Measurements from ENCODE around the gene TMEM161B. TPM values are rescaled to one million over a fixed set of nuclear protein-coding genes. Genes with fewer than 3 reads are reported as not detected.
"Not testable (repeated sequence)": the region's sequence is repeated elsewhere in the genome, so short reads cannot be mapped to it uniquely, and the experiment has no call there.

The TMEM161B gene
- total RNA-seq, 1 donor from 2014 or later = 9.6 TPM

GRCh38 chr5:88276378-88276777 is 7.7 kb upstream of the TMEM161B start:
- peaks cover 3% of the 10 kb centered on the region for H3K4me1 Mint-ChIP-seq (ENCODE audit: low read depth)
- H3K9me3 Mint-ChIP-seq (ENCODE audit: low read depth) = no peaks in the 10 kb centered on the region
- H3K4me3 Mint-ChIP-seq (ENCODE audit: unreplicated experiment) = no peak overlapping the region
- peaks cover 6% of the 10 kb centered on the region for H3K36me3 Mint-ChIP-seq (ENCODE audit: low read depth)
- no peaks in the 10 kb centered on the region for H3K27me3 Mint-ChIP-seq (ENCODE audit: low read depth)
- no peak for DNase-seq (ENCODE audit: low spot score)
- TF ChIP-seq CTCF (IDR thresholded peaks at IDR 0.05) = no peak
- H3K27ac Mint-ChIP-seq (ENCODE audit: unreplicated experiment) = no peak overlapping the region

GRCh38 chr5:88275581-88275980 is 6.9 kb upstream of the TMEM161B start:
- no peak for DNase-seq (ENCODE audit: low spot score)
- H3K4me3 Mint-ChIP-seq (ENCODE audit: unreplicated experiment) = no peak overlapping the region
- no peak for TF ChIP-seq CTCF (IDR thresholded peaks at IDR 0.05)
- H3K4me1 Mint-ChIP-seq (ENCODE audit: low read depth) = peaks cover 7% of the 10 kb centered on the region
- H3K27me3 Mint-ChIP-seq (ENCODE audit: low read depth) = no peaks in the 10 kb centered on the region
- H3K27ac Mint-ChIP-seq (ENCODE audit: unreplicated experiment) = no peak overlapping the region
- no peaks in the 10 kb centered on the region for H3K9me3 Mint-ChIP-seq (ENCODE audit: low read depth)
- peaks cover 7% of the 10 kb centered on the region for H3K36me3 Mint-ChIP-seq (ENCODE audit: low read depth)

- Mint-ChIP-seq H3K27ac (ENCODE audit: unreplicated experiment) (peak overlapping the region; percentile 39), H3K4me3 (ENCODE audit: unreplicated experiment) (peak overlapping the region; percentile 99), H3K9me3 (ENCODE audit: low read depth) (peaks cover 5% of the 10 kb centered on the region), H3K36me3 (ENCODE audit: low read depth) (peaks cover 6% of the 10 kb centered on the region), H3K27me3 (ENCODE audit: low read depth) (no peaks in the 10 kb centered on the region), H3K4me1 (ENCODE audit: low read depth) (peaks cover 34% of the 10 kb centered on the region)
- no peak for DNase-seq (ENCODE audit: low spot score)
- no peak for TF ChIP-seq CTCF (IDR thresholded peaks at IDR 0.05)
Measured at GRCh38 chr5:88269222-88269771, 652 bp upstream of the TMEM161B start.

- not testable (repeated sequence) for H3K27me3 Mint-ChIP-seq (ENCODE audit: low read depth); H3K4me3 Mint-ChIP-seq (ENCODE audit: unreplicated experiment); H3K9me3 Mint-ChIP-seq (ENCODE audit: low read depth); DNase-seq (ENCODE audit: low spot score); H3K27ac Mint-ChIP-seq (ENCODE audit: unreplicated experiment); H3K36me3 Mint-ChIP-seq (ENCODE audit: low read depth)
- peaks cover 20% of the 10 kb centered on the region for H3K4me1 Mint-ChIP-seq (ENCODE audit: low read depth)
Measured at GRCh38 chr5:88264565-88264964, 4.1 kb downstream of the TMEM161B start.

- H3K9me3 Mint-ChIP-seq (ENCODE audit: low read depth) = peaks cover 5% of the 10 kb centered on the region
- no peak overlapping the region for H3K4me3 Mint-ChIP-seq (ENCODE audit: unreplicated experiment)
- TF ChIP-seq CTCF (IDR thresholded peaks at IDR 0.05) = no peak
- H3K27ac Mint-ChIP-seq (ENCODE audit: unreplicated experiment) = no peak overlapping the region
- peaks cover 13% of the 10 kb centered on the region for H3K4me1 Mint-ChIP-seq (ENCODE audit: low read depth)
- H3K27me3 Mint-ChIP-seq (ENCODE audit: low read depth) = no peaks in the 10 kb centered on the region
- DNase-seq (ENCODE audit: low spot score) = no peak
- peaks cover 2% of the 10 kb centered on the region for H3K36me3 Mint-ChIP-seq (ENCODE audit: low read depth)
Measured at GRCh38 chr5:88263349-88263748, 5.3 kb downstream of the TMEM161B start.

GRCh38 chr5:88262116-88262515 is 6.5 kb downstream of the TMEM161B start:
- H3K4me1 Mint-ChIP-seq (ENCODE audit: low read depth) = peaks cover 3% of the 10 kb centered on the region
- no peak for DNase-seq (ENCODE audit: low spot score)
- no peak overlapping the region for H3K4me3 Mint-ChIP-seq (ENCODE audit: unreplicated experiment)
- H3K27me3 Mint-ChIP-seq (ENCODE audit: low read depth) = no peaks in the 10 kb centered on the region
- no peak overlapping the region for H3K27ac Mint-ChIP-seq (ENCODE audit: unreplicated experiment)
- H3K9me3 Mint-ChIP-seq (ENCODE audit: low read depth) = peaks cover 5% of the 10 kb centered on the region
- no peak for TF ChIP-seq CTCF (IDR thresholded peaks at IDR 0.05)
- H3K36me3 Mint-ChIP-seq (ENCODE audit: low read depth) = peaks cover 2% of the 10 kb centered on the region
